ENCODE results near the gene TSHZ2.
"Not testable (repeated sequence)": the region's sequence is repeated elsewhere in the genome, so short reads cannot be mapped to it uniquely, and the experiment has no call there.

The TSHZ2 gene

GRCh38 chr20:53365076-53365475, 392.9 kb downstream of the TSHZ2 start:
- DNase-seq = no peak

- no peak for DNase-seq
These were observed 393.4 kb downstream of the TSHZ2 start for GRCh38 chr20:53365539-53366075.

- not testable (repeated sequence) for DNase-seq
These were observed 394.8 kb downstream of the TSHZ2 start for GRCh38 chr20:53366928-53367327.

GRCh38 chr20:53369871-53370270, 397.7 kb downstream of the TSHZ2 start:
- DNase-seq = no peak

- no peak for DNase-seq
These were observed 398.3 kb downstream of the TSHZ2 start for GRCh38 chr20:53370345-53370961.

GRCh38 chr20:53371216-53371615, 399.1 kb downstream of the TSHZ2 start:
- no peak for DNase-seq

GRCh38 chr20:53376021-53376420, 403.9 kb downstream of the TSHZ2 start:
- no peak for DNase-seq

- DNase-seq = no peak
These were observed 407.1 kb downstream of the TSHZ2 start for GRCh38 chr20:53379014-53379832.

- DNase-seq = no peak
These were observed 407.6 kb downstream of the TSHZ2 start for GRCh38 chr20:53379833-53380120.

GRCh38 chr20:53381568-53382262, 409.6 kb downstream of the TSHZ2 start:
- DNase-seq = no peak

GRCh38 chr20:53382263-53382844, 410.2 kb downstream of the TSHZ2 start:
- DNase-seq = no peak

GRCh38 chr20:53383916-53384315, 411.8 kb downstream of the TSHZ2 start:
- no peak for DNase-seq

GRCh38 chr20:53384392-53384791, 412.2 kb downstream of the TSHZ2 start:
- no peak for DNase-seq

GRCh38 chr20:53385941-53386767, 414.0 kb downstream of the TSHZ2 start:
- DNase-seq = no peak

- DNase-seq = no peak
These were observed 416.0 kb downstream of the TSHZ2 start for GRCh38 chr20:53387983-53388675.

- no peak for DNase-seq
These were observed 417.6 kb downstream of the TSHZ2 start for GRCh38 chr20:53389516-53390300.

GRCh38 chr20:53390770-53391169, 418.6 kb downstream of the TSHZ2 start:
- no peak for DNase-seq

- no peak for DNase-seq
These were observed 422.3 kb downstream of the TSHZ2 start for GRCh38 chr20:53394433-53394832.

- DNase-seq = no peak
These were observed 423.2 kb downstream of the TSHZ2 start for GRCh38 chr20:53395188-53395923.

- no peak for DNase-seq
These were observed 426.9 kb downstream of the TSHZ2 start for GRCh38 chr20:53399083-53399482.
